ENCODE measurements around the gene PLA2G6.

PLA2G6 gene

GRCh38 chr22:38108561-38109319 is 72.9 kb downstream of the PLA2G6 start:
- DNase-seq = no peak

DNA sequence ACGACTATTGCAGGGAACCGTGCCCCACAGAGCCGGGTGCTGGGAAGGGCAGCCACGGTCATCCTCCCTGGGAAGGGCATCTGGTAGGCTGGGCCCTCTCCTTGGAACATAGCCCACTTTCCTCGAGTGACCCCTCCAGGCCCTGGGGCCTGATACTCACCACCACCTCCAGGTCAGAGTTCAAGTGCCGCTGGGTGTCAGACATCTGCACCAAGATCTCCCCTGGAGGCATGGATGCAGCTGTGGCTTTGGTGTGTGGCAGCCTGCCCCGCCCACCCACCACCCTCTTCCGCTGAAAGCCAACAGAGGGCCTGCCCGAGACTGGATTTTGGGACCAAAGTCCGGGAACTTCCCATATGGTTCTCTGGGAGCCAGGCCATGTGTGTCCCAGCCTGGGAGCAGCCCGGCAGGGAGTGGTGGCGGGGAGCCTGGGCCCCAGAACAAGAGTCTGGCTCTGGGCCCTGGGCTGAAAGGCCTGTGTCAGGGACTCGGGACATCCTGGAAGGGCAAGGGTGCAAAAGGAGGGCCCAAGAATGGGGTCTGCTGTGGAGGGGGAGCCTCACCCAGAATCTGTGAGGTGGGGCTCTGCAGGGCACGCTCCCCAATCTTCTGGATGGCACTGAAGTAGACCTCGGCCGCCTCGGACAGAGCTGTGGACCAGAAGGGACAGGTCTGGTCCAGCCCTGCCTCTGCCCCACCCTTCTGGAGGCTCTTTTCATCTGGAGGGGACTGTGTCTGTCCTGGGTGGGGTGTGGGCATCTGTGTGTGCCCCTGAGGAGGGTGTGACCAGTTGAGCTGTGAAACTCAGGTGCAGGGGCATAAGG is 73.7 kb downstream of the PLA2G6 start:
- DNase-seq = no peak

- DNase-seq = no peak
Observed at GRCh38 chr22:38106814-38107578, 74.6 kb downstream of the PLA2G6 start.

- peak; percentile 37 to 49 for DNase-seq
Observed at GRCh38 chr22:38104084-38104483, 77.5 kb downstream of the PLA2G6 start.

GRCh38 chr22:38103641-38104040 is 78.0 kb downstream of the PLA2G6 start:
- DNase-seq = no peak

DNA sequence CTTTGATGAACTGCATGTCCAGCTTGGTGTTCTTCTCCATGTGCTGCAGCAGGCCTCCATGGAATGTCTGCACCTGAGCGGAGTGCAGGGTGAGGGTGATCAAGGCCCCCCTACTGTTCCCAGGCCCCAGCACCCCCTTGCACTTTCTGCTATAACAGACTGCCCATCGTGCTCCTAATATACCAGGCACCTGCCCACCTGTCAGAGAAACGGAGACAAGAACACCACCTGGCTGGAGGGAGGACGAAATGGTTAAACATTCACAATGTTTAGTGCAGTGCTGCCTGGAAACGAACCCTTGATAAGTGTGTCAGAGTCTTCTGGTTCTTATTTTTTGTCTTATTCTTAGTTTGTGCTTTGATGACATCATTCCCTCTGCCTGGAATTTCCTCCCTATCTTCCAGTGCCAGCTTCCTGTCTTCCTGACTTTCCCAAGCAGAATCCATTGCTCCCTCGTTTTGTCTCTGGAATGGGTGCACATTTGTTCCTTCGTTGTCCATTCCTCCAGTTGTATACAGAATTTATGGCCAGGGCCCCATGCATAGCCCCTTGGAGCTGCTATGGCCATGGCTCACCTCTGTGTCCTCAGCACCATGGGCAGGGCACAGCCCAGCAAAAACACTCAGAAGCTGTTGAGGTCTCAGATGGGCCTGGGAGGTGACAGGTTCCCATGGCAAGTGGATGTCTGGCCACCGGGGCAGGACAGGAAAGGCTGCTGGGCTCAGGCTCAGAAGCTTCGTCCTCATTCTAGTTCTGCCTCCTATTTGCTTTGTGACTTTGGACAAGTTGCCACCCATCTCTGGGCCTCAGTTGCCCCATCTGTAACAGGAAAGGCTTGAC is 83.0 kb downstream of the PLA2G6 start:
- DNase-seq = no peak

DNA sequence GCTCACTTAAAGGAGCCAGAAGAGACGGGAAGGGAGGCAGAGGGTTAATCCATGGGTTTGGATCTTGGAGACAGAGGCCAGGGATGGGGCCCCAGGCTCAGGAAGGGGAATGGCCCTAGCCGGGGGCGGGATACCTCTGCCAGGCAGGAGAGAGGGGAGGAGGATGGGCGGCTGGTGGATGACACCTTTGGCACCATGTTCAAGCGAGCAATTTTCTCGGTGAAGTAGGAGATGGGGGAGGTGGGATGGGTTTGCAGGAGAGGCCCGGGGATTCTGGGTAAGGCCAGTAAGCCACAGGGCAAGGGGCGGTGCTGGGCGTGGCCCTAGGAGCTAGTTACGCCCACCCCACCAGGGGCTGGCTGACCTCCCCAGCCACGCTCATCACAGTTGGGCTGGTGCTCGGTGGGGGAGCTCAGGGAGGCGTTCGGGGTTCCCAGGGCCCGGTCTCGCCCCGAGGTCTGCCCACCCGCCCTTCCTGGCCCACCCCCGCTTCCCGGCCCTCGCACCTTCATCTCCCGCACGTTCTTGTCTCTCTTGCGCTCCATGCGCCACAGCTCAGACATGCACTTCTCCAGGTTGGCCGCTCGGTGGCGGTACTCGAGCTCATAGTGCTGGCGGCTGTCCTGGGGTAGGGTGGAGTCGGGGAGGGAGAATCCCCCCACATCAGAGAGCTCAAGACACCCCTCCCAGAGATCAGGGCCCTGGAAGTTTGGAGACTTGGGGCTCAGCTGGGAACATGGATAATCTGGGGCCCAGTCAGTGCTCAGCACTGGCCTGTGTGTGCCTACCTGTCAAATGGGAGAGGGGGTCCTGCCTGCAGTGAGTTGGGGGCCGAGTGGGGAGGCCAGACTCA is 83.8 kb downstream of the PLA2G6 start:
- no peak for DNase-seq

GRCh38 chr22:38097058-38097457 is 84.6 kb downstream of the PLA2G6 start:
- no peak for DNase-seq

- DNase-seq = no peak
Observed at GRCh38 chr22:38089474-38089851, 92.2 kb downstream of the PLA2G6 start.

GRCh38 chr22:38088629-38089473 is 92.8 kb downstream of the PLA2G6 start:
- DNase-seq = no peak

DNA sequence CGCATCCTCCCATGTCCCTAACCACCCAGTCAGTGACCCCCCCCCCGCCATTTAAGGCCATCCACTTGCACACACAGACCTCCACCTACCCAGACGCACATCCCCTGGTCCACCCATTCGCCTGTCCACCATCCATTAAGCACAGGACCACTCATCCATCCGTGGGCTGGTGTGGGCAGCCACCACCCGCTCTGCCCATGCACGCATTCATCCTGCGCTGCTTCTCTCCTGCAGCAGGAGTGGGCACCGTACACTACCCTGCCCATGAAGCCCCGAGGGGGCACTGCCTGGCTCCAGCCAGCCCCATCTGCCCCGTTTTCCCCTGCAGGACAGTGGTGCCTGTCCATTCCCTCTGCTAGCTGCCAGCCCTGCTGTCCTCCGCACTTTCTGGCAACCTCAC is 93.8 kb downstream of the PLA2G6 start:
- DNase-seq = no peak

- DNase-seq = no peak
Observed at GRCh38 chr22:38086942-38087341, 94.7 kb downstream of the PLA2G6 start.

- DNase-seq = no peak
Observed at GRCh38 chr22:38086001-38086845, 95.4 kb downstream of the PLA2G6 start.

DNA sequence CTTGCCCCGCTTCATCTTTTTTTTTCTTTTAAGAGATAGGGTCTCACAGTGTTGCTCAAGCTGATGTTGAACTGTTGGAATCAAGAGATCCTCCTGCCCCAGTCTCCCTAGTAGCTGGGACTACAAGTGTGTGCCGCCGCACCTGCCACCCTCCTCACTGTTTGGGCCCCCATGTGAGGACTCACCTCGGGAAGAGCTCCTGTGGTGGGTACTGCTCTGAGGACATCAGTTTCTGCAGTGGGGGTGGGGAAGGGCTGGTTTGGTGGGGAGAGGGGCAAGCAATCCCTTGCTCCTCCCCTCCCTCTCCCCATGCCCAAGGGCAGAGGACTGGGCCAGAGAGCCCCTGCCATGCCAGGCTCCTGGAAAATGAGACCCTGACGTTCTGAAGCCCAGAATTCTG is 96.1 kb downstream of the PLA2G6 start:
- no peak for DNase-seq

- no peak for DNase-seq
Observed at GRCh38 chr22:38085056-38085455, 96.6 kb downstream of the PLA2G6 start.

- no peak for DNase-seq
Observed at GRCh38 chr22:38083931-38084631, 97.5 kb downstream of the PLA2G6 start, which contains the start of gene SLC16A8. TSS of gene SLC16A8 (minus strand) at chr22:38084184. CDS start at chr22:38082873, 1,311 bp downstream.

- DNase-seq = no peak
Observed at GRCh38 chr22:38082986-38083710, 98.5 kb downstream of the PLA2G6 start.

Data from inflammatory macrophage (primary cell).